Breast epithelium (tissue), 3 donors: ENCODE data around the gene PRR20G.

Source experiments
- CTCF ChIP-seq, 3 donors: fragments of 450-650 bp; IDR thresholded peaks; one replicate each; pipeline ENCODE4 v1.5.1; 2016 to 2017; ENCODE audit warnings: antibody characterized with exemption in 3 of 3, mild to moderate bottlenecking in 3 of 3, moderate library complexity in 3 of 3
- POLR2A ChIP-seq: fragments of 450-650 bp; IDR thresholded peaks from one replicate; pipeline ENCODE4 v1.6.1; 2016; ENCODE audit warnings: antibody characterized with exemption, mild to moderate bottlenecking, moderate library complexity
- POLR2AphosphoS5 ChIP-seq, 3 donors: sonication (generic); formaldehyde crosslinking; IDR thresholded peaks; one replicate each; pipeline ENCODE4 v1.6.1; 2017; ENCODE audit warnings: antibody characterized with exemption in 3 of 3

GRCh38 chr3:127305499-127306060 lies 17.7 kb upstream of the PRR20G start:
- TF ChIP-seq CTCF (IDR thresholded peaks at IDR 0.05) (no peak), POLR2A (no peak), POLR2AphosphoS5 (IDR thresholded peaks at IDR 0.05) (no peak)
